HepG2 (cell line): ENCODE data around the gene GALNT9. TPM values are rescaled to one million over a fixed set of nuclear protein-coding genes. Genes with fewer than 3 reads are reported as not detected.

ENCODE experiments used
- ATAC-seq: fragments of 200-7000 bp; cut with Tn5 transposase; 3 replicates; pipeline ENCODE4 v1.9.1; 2020; ENCODE audit warnings: mild to moderate bottlenecking, moderate library complexity
- BruUV-seq: library from RNA; stranded (reverse); fragments of 400-500 nt; replicated peaks from 2 replicates; lab custom pipeline; 2021; lab: Mats Ljungman, UMichigan
- CTCF ChIA-PET: fragments of 300-600 bp; formaldehyde crosslinking; extraction: SDS; loops from one replicate; lab custom pipeline; 2021; ENCODE audit warnings: low total read pairs, inconsistent platforms, low intra/inter-chr PET ratio; lab: Yijun Ruan, JAX
- POLR2A ChIA-PET: fragments of 350-600 bp; sonication (Branson Sonifier 250); formaldehyde crosslinking; loops from one replicate; lab custom pipeline; 2020; ENCODE audit warnings: antibody characterized with exemption, inconsistent platforms; lab: Yijun Ruan, JAX
- DNase-seq: peaks from one replicate; pipeline ENCODE4 v3.0.0-alpha.2; 2015; ENCODE audit warnings: low spot score
- FAIRE-seq: peaks from 3 replicates; lab custom pipeline; 2011; peaks lifted over from hg19 to GRCh38; lab: Jason Lieb, UNC
- H2AFZ ChIP-seq: one replicate; pipeline ENCODE4 v1.6.1; 2011; ENCODE audit warnings: low read length, inconsistent platforms
- H3K27ac ChIP-seq: fragments of 300-600 bp; 3 replicates; pipeline ENCODE4 v1.8.0; 2011; ENCODE audit warnings: mixed run types, mild to moderate bottlenecking, mixed read lengths, low read length, inconsistent platforms; ENCODE audit not compliant: insufficient read depth; ENCODE audit errors: extremely low read length
- H3K27me3 ChIP-seq, 2 experiments: fragments of 200-600 bp in 1 of 2; 2 replicates in 1 of 2; 3 replicates in 1 of 2; pipeline versions ENCODE4 v1.6.0 to v1.8.0; 2011; ENCODE audit warnings: low read length in 2 of 2, mild to moderate bottlenecking in 2 of 2, moderate library complexity in 2 of 2, inconsistent platforms in 1 of 2; ENCODE audit not compliant: insufficient read depth in 2 of 2, control insufficient read depth in 1 of 2
- H3K36me3 ChIP-seq, 2 experiments: fragments of 200-600 bp in 1 of 2; replicated peaks in 1 of 2; 2 replicates in 1 of 2; 3 replicates in 1 of 2; pipeline versions ENCODE4 v1.5.1 to v1.8.0; 2011; ENCODE audit warnings: low read length in 2 of 2, inconsistent platforms in 1 of 2; ENCODE audit not compliant: insufficient read depth in 2 of 2, control insufficient read depth in 1 of 2
- H3K4me1 ChIP-seq: 2 replicates; pipeline ENCODE4 v1.5.1; 2012; ENCODE audit warnings: low read length, inconsistent platforms; ENCODE audit not compliant: insufficient read depth
- H3K4me2 ChIP-seq: 2 replicates; pipeline ENCODE4 v1.6.0; 2011; ENCODE audit warnings: low read depth, low read length, inconsistent platforms
- H3K4me3 ChIP-seq, 3 experiments: fragments of 200-600 bp in 1 of 3; sonication (generic), shearing (Covaris generic) in 1 of 3; replicated peaks in 1 of 3; 2 replicates each; pipeline ENCODE4 v1.5.1; 2011 to 2016; ENCODE audit warnings: low read length in 3 of 3, inconsistent platforms in 2 of 3, low read depth in 2 of 3, mild to moderate bottlenecking in 2 of 3, control low read depth in 1 of 3, mixed read lengths in 1 of 3; ENCODE audit not compliant: insufficient read depth in 1 of 3
- H3K79me2 ChIP-seq: one replicate; pipeline ENCODE4 v1.6.1; 2011; ENCODE audit warnings: low read length, inconsistent platforms; ENCODE audit not compliant: insufficient read depth
- H3K9ac ChIP-seq: 2 replicates; pipeline ENCODE4 v1.6.0; 2011; ENCODE audit warnings: mild to moderate bottlenecking, low read depth, low read length, inconsistent platforms; ENCODE audit not compliant: insufficient read depth
- H3K9me3 ChIP-seq: 2 replicates; pipeline ENCODE4 v1.5.1; 2012; ENCODE audit warnings: mild to moderate bottlenecking, low read length
- H4K20me1 ChIP-seq: 2 replicates; pipeline ENCODE4 v1.6.0; 2011; ENCODE audit warnings: inconsistent platforms, mild to moderate bottlenecking, low read length, moderate library complexity; ENCODE audit not compliant: insufficient read depth
- DPF2 ChIP-seq: sonication (generic); formaldehyde crosslinking; IDR thresholded peaks from 2 replicates; pipeline ENCODE4 v1.4.0; 2020; ENCODE audit warnings: mild to moderate bottlenecking, low read depth, missing genetic modification reagents, borderline replicate concordance
- FOXC1 ChIP-seq: sonication (generic); formaldehyde crosslinking; IDR thresholded peaks from 2 replicates; pipeline ENCODE4 v1.8.0; 2022; ENCODE audit warnings: mild to moderate bottlenecking, missing genetic modification reagents, borderline replicate concordance
- GMEB1 ChIP-seq: sonication (generic); formaldehyde crosslinking; IDR thresholded peaks from 2 replicates; pipeline ENCODE4 v1.5.1; 2020; ENCODE audit warnings: missing genetic modification reagents, mild to moderate bottlenecking, borderline replicate concordance
- HMG20B ChIP-seq: conservative IDR thresholded peaks from 2 replicates; pipeline ENCODE4 v1.6.1; 2016; ENCODE audit warnings: missing genetic modification reagents, missing compliant biosample characterization
- MLLT10 ChIP-seq: sonication (generic); formaldehyde crosslinking; IDR thresholded peaks from 2 replicates; pipeline ENCODE4 v1.4.0; 2020; ENCODE audit warnings: missing genetic modification reagents
- MTA3 ChIP-seq: sonication (generic); formaldehyde crosslinking; IDR thresholded peaks from 2 replicates; pipeline ENCODE4 v1.4.0; 2020; ENCODE audit warnings: missing genetic modification reagents
- MXD3 ChIP-seq: IDR thresholded peaks from 2 replicates; pipeline ENCODE4 v1.6.1; 2016; ENCODE audit warnings: mild to moderate bottlenecking, missing biosample characterization, missing genetic modification reagents
- NAIF1 ChIP-seq: sonication (generic); formaldehyde crosslinking; IDR thresholded peaks from 2 replicates; pipeline ENCODE4 v1.5.0; 2020; ENCODE audit warnings: mild to moderate bottlenecking, missing genetic modification reagents, borderline replicate concordance
- NFE2L1 ChIP-seq: sonication (generic); formaldehyde crosslinking; IDR thresholded peaks from 2 replicates; pipeline ENCODE4 v1.4.0; 2020; ENCODE audit warnings: missing genetic modification reagents, mild to moderate bottlenecking, borderline replicate concordance
- PCBP2 ChIP-seq: fragments of 200-400 bp; formaldehyde crosslinking; optimal IDR thresholded peaks from 2 replicates; pipeline ENCODE3; 2018; ENCODE audit warnings: low read length, low read depth; ENCODE audit not compliant: poor library complexity, severe bottlenecking
- SIX4 ChIP-seq: sonication (generic); formaldehyde crosslinking; IDR thresholded peaks from 2 replicates; pipeline ENCODE4 v1.4.0; 2020; ENCODE audit warnings: missing genetic modification reagents
- SSRP1 ChIP-seq: IDR thresholded peaks from 2 replicates; pipeline ENCODE4 v1.6.1; 2016; ENCODE audit warnings: control low read depth
- TBX2 ChIP-seq: sonication (generic); formaldehyde crosslinking; IDR thresholded peaks from 2 replicates; pipeline ENCODE4 v1.5.0; 2020; ENCODE audit warnings: missing genetic modification reagents, mild to moderate bottlenecking, borderline replicate concordance
- THYN1 ChIP-seq: sonication (generic); formaldehyde crosslinking; IDR thresholded peaks from 2 replicates; pipeline ENCODE4 v1.8.1; 2023; ENCODE audit warnings: low read depth, mild to moderate bottlenecking, moderate library complexity, missing genetic modification reagents, borderline replicate concordance
- TIGD3 ChIP-seq: sonication (generic); formaldehyde crosslinking; IDR thresholded peaks from 2 replicates; pipeline ENCODE4 v1.5.1; 2020; ENCODE audit warnings: mild to moderate bottlenecking, missing genetic modification reagents, borderline replicate concordance
- ZKSCAN5 ChIP-seq: sonication (generic); formaldehyde crosslinking; IDR thresholded peaks from 2 replicates; pipeline ENCODE4 v1.5.1; 2020; ENCODE audit warnings: mild to moderate bottlenecking, missing genetic modification reagents
- ZNF580 ChIP-seq: IDR thresholded peaks from 2 replicates; pipeline ENCODE4 v1.6.1; 2016; ENCODE audit warnings: low read depth, borderline replicate concordance
- ZNF776 ChIP-seq: sonication (generic); formaldehyde crosslinking; IDR thresholded peaks from 2 replicates; pipeline ENCODE4 v1.4.0; 2020; ENCODE audit warnings: mild to moderate bottlenecking, missing genetic modification reagents
- whole genome bisulfite sequencing: methylation state at CpG from one replicate; pipeline ENCODE4 v1.1.6; 2017; ENCODE audit warnings: low lambda C conversion rate; 5-methylcytosine and 5-hydroxymethylcytosine counted together
- in situ Hi-C: cut with HindIII; loops from 2 replicates; pipeline ENCODE4 v1.10.0; 2017; ENCODE audit warnings: low pct_unique_long_range_greater_than_20kb; ENCODE audit not compliant: extremely low pct_ligation_motif_present
- intact Hi-C: fragments of 100-400 bp; cut with micrococcal nuclease; formaldehyde crosslinking; loops from one replicate; pipeline ENCODE4 v1.10.0; 2022; ENCODE audit not compliant: unreplicated experiment
- polyA plus RNA-seq, 8 experiments: library from polyadenylated mRNA; depleted of rRNA in 3 of 8; stranded (reverse) in 7 of 8; unstranded in 1 of 8; fragments of >200 nt; fragmentation: Illumina TruSeq in 4 of 8; extraction: Trizol in 4 of 8; gene quantifications; 2 replicates each; pipeline versions ENCODE4 v1.2.1 to v1.2.3, GENCODE V29; 2011 to 2016; ENCODE audit warnings: low read depth in 4 of 8, missing spikeins in 1 of 8, mixed read lengths in 1 of 8; ENCODE audit not compliant: insufficient read depth in 1 of 8
- total RNA-seq, 5 experiments: library from RNA; depleted of rRNA; stranded (reverse); fragments of >200 nt; fragmentation: Illumina TruSeq; extraction: Trizol; gene quantifications; 2 replicates each; pipeline ENCODE4 v1.2.3, GENCODE V29; 2016; ENCODE audit warnings: low read depth in 1 of 5

Gene GALNT9
- total and polyA plus RNA-seq, 2 of the 13 experiments (the other 11 are each of a cell fraction or from before 2014, with no cell fraction given) = 0.04 TPM; not detected in 1

GRCh38 chr12:132258543-132258942 is 70.8 kb downstream of the GALNT9 start (continued):
- no peak for TF ChIP-seq TIGD3 (CRISPR knock-in tag)

- in situ Hi-C loops (no loop called here), intact Hi-C loops (no loop called here)
- H2AFZ ChIP-seq = no peak overlapping the region
- no peaks in the 10 kb centered on the region for H3K79me2 ChIP-seq
- no peak overlapping the region for H3K4me2 ChIP-seq
- ChIA-PET CTCF (no interaction called here), POLR2A (no interaction called here)
- DNase-seq (no peak), ATAC-seq (no peak), FAIRE-seq (no peak)
- H3K36me3 ChIP-seq = no peaks in the 10 kb centered on the region
- H3K27me3 ChIP-seq = peaks cover 17 to 88% of the 10 kb centered on the region in 2 experiments
- no peaks in the 10 kb centered on the region for H4K20me1 ChIP-seq
- no peaks in the 10 kb centered on the region for H3K9me3 ChIP-seq
- WGBS = 12% methylated on average over 13 of the region's 17 CpGs
- TF ChIP-seq FOXC1 (CRISPR knock-in tag) (no peak), TBX2 (CRISPR knock-in tag) (no peak), NFE2L1 (CRISPR knock-in tag) (no peak), SSRP1 (no peak), SIX4 (CRISPR knock-in tag) (no peak), ZNF776 (CRISPR knock-in tag) (no peak), MTA3 (CRISPR knock-in tag) (no peak), MLLT10 (CRISPR knock-in tag) (no peak), ZNF580 (CRISPR knock-in tag) (no peak), PCBP2 (no peak), ZKSCAN5 (CRISPR knock-in tag) (no peak), MXD3 (CRISPR knock-in tag) (no peak), DPF2 (CRISPR knock-in tag) (no peak), THYN1 (CRISPR knock-in tag) (no peak), HMG20B (no peak), GMEB1 (CRISPR knock-in tag) (no peak), NAIF1 (CRISPR knock-in tag) (no peak)
- no peak overlapping the region for H3K4me3 ChIP-seq
- BruUV-seq = no TSS peak
- H3K9ac ChIP-seq = no peak overlapping the region
- H3K4me1 ChIP-seq = no peaks in the 10 kb centered on the region
- no peak overlapping the region for H3K27ac ChIP-seq
Measured at GRCh38 chr12:132257955-132258490, 71.4 kb downstream of the GALNT9 start.
